Measurements from ENCODE around the gene POLD3. TPM values are rescaled to one million over a fixed set of nuclear protein-coding genes. Genes with fewer than 3 reads are reported as not detected.

POLD3 gene
- total RNA-seq, 1 donor from 2014 or later: 12.8 TPM

DNA sequence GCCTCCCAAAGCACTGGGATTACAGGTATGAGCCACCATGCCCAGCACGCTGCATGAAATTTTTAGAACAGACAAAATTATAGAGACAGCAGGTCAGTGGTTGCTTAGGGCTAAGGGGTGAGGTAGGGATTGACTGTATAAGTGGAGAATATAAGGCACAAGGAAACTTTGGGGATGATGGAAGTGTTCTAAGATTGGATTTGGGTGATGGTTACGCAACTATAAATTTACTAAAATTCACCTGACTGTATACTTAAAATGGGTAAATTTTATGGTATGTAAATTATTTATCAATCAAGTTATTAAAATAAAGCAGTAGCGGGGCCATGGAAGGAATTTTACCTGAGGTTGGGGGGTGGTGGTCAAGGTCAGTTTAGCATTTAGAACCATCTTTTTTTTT is 16.4 kb upstream of the POLD3 start:
- no peaks in the 10 kb centered on the region for H3K9me3 Mint-ChIP-seq (ENCODE audit: unreplicated experiment)
- no peak for DNase-seq (ENCODE audit: extremely low spot score, unreplicated experiment)
- H3K36me3 Mint-ChIP-seq (ENCODE audit: unreplicated experiment): no peaks in the 10 kb centered on the region
- H3K4me1 Mint-ChIP-seq (ENCODE audit: unreplicated experiment): peaks cover 8% of the 10 kb centered on the region
- TF ChIP-seq, protein P1, sequence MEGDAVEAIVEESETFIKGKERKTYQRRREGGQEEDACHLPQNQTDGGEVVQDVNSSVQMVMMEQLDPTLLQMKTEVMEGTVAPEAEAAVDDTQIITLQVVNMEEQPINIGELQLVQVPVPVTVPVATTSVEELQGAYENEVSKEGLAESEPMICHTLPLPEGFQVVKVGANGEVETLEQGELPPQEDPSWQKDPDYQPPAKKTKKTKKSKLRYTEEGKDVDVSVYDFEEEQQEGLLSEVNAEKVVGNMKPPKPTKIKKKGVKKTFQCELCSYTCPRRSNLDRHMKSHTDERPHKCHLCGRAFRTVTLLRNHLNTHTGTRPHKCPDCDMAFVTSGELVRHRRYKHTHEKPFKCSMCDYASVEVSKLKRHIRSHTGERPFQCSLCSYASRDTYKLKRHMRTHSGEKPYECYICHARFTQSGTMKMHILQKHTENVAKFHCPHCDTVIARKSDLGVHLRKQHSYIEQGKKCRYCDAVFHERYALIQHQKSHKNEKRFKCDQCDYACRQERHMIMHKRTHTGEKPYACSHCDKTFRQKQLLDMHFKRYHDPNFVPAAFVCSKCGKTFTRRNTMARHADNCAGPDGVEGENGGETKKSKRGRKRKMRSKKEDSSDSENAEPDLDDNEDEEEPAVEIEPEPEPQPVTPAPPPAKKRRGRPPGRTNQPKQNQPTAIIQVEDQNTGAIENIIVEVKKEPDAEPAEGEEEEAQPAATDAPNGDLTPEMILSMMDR (IDR thresholded peaks at IDR 0.05): no peak
- no peak overlapping the region for H3K4me3 Mint-ChIP-seq (ENCODE audit: unreplicated experiment)
- peaks cover 18% of the 10 kb centered on the region for H3K27me3 Mint-ChIP-seq (ENCODE audit: unreplicated experiment)
- H3K27ac Mint-ChIP-seq (ENCODE audit: unreplicated experiment): no peak overlapping the region

DNA sequence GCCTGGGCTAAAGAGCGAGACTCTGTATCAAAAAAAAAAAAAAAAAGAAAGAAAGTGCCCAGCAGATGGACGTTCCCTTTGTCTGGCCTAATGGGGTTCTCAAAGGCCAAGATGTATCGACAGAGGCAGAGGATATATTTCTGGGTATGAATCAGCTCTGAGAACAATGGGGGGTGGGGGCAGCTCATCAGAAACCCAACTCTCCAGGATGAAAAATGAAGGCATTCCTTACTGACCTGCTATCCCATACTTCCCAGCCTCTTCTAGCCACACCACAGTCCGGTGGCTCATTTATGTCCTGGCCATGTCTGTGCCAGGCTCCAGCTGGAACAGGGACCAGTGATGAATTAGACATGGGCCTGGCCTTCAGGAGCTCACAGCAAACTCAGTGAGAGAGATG is 15.2 kb upstream of the POLD3 start:
- DNase-seq (ENCODE audit: extremely low spot score, unreplicated experiment): no peak
- Mint-ChIP-seq H3K27ac (ENCODE audit: unreplicated experiment) (no peak overlapping the region), H3K4me3 (ENCODE audit: unreplicated experiment) (no peak overlapping the region), H3K36me3 (ENCODE audit: unreplicated experiment) (no peaks in the 10 kb centered on the region), H3K9me3 (ENCODE audit: unreplicated experiment) (no peaks in the 10 kb centered on the region), H3K4me1 (ENCODE audit: unreplicated experiment) (peaks cover 8% of the 10 kb centered on the region), H3K27me3 (ENCODE audit: unreplicated experiment) (peaks cover 14% of the 10 kb centered on the region)
- TF ChIP-seq, protein P1 (IDR thresholded peaks at IDR 0.05): no peak

DNA sequence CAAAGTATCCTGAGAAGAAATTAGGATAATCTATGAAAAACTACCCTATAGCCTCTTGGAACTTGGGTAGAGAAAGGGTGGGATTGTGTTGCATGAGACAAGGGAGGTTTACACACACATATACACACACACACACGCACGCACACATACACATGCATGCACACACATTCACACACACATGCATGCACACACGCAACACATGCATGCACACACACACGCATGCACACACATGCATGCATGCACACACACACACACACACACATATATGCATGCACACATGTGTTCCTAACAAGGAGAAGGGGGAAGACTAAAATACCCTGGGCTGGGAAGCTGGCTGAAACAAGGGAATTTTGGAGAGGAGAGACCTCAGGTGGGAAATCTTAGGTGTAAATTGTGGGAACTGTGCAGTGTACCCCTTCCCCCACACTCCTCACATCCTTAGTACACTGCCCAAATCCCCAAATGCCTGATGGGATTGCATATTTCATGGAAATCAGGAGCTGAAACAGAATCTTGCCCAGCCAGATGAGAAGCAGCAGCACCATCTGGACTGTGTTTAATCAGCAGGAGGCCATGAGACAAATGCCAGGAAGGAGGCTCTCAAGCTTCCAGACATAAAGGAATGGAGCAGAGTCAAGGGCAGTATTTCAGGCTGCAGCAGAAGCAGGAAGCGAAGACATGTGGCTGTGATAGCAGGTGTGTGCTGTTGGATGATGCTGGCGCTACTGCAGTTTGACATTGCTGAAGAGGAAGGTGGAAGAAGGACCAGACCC is 14.6 kb upstream of the POLD3 start:
- DNase-seq (ENCODE audit: extremely low spot score, unreplicated experiment): no peak
- TF ChIP-seq, protein P1 (IDR thresholded peaks at IDR 0.05): no peak
- Mint-ChIP-seq H3K4me3 (ENCODE audit: unreplicated experiment) (no peak overlapping the region), H3K36me3 (ENCODE audit: unreplicated experiment) (no peaks in the 10 kb centered on the region), H3K27me3 (ENCODE audit: unreplicated experiment) (peaks cover 9% of the 10 kb centered on the region), H3K9me3 (ENCODE audit: unreplicated experiment) (no peaks in the 10 kb centered on the region), H3K27ac (ENCODE audit: unreplicated experiment) (no peak overlapping the region), H3K4me1 (ENCODE audit: unreplicated experiment) (peaks cover 8% of the 10 kb centered on the region)

DNA sequence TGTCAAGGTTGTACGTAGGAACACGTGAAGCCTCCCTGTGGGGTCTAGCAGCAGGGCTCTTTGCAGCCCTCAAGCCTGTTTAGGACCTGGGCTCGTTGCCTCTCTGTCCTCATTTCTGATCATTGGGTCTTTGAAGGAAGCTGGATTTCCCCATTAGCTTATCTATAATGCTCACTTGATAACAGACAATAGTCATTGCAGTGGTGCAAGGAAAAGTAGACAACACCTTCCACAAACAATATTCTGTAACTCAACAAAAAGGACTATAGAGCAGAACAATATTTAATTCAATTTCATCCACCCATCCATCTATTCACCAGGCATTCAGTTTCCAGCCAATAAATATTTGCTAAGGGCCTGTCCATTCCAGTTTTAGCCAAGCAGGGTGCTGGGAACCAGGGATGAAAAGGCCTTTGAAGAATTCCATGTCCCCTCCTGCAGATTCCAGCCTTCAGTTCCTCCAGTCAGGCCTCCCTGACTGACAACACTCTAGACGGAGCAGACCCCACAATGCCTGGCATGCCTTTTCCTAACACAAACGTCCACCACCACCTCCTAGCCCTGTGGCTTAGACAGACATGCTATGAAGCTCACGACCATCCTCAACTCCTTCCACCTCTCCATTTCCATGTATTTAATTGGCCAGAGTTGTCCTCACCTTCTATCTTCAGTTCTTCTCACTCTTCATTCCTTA is 12.7 kb upstream of the POLD3 start:
- no peak overlapping the region for H3K4me3 Mint-ChIP-seq (ENCODE audit: unreplicated experiment)

More for the DNA sequence above, 12.7 kb upstream of the POLD3 start:
- DNase-seq (ENCODE audit: extremely low spot score, unreplicated experiment): no peak
- peaks cover 9% of the 10 kb centered on the region for H3K27me3 Mint-ChIP-seq (ENCODE audit: unreplicated experiment)
- H3K9me3 Mint-ChIP-seq (ENCODE audit: unreplicated experiment): no peaks in the 10 kb centered on the region
- TF ChIP-seq, protein P1 (IDR thresholded peaks at IDR 0.05): no peak
- no peaks in the 10 kb centered on the region for H3K36me3 Mint-ChIP-seq (ENCODE audit: unreplicated experiment)
- H3K27ac Mint-ChIP-seq (ENCODE audit: unreplicated experiment): no peak overlapping the region
- peaks cover 8% of the 10 kb centered on the region for H3K4me1 Mint-ChIP-seq (ENCODE audit: unreplicated experiment)

All from osteocyte (in vitro differentiated cells).